HG03439 (cell line): Measurements from ENCODE around the gene ACTR3.
A peak's percentile ranks its signal among the peaks of the same experiment; 100 is the strongest.

Source experiments
- ATAC-seq: cut with Tn5 transposase; IDR thresholded peaks from one replicate; pipeline ENCODE4 v1.9.1; 2021; ENCODE audit warnings: mild to moderate bottlenecking, moderate library complexity; ENCODE audit not compliant: unreplicated experiment

ACTR3 gene

GRCh38 chr2:113875135-113875534 lies 14.8 kb upstream of the ACTR3 start:
- no peak for ATAC-seq

GRCh38 chr2:113876503-113877387 lies 13.1 kb upstream of the ACTR3 start:
- ATAC-seq, result no peak

- ATAC-seq, result no peak
Measured at GRCh38 chr2:113877711-113878598, 11.9 kb upstream of the ACTR3 start.

- ATAC-seq, result no peak
Measured at GRCh38 chr2:113878743-113879142, 11.1 kb upstream of the ACTR3 start.

- ATAC-seq, result no peak
Measured at GRCh38 chr2:113879457-113879856, 10.4 kb upstream of the ACTR3 start.

GRCh38 chr2:113886479-113887008 lies 3.3 kb upstream of the ACTR3 start:
- ATAC-seq, result peak; percentile 65

- ATAC-seq, result no peak
Measured at GRCh38 chr2:113887009-113887792, 2.7 kb upstream of the ACTR3 start.

- no peak for ATAC-seq
Measured at GRCh38 chr2:113888641-113889470, 1.0 kb upstream of the ACTR3 start.

GRCh38 chr2:113890253-113891235 lies 655 bp downstream of the ACTR3 start:
- ATAC-seq, result peak; percentile 26

GRCh38 chr2:113891265-113891959 lies 1.5 kb downstream of the ACTR3 start:
- ATAC-seq, result no peak

- no peak for ATAC-seq
Measured at GRCh38 chr2:113892004-113892710, 2.3 kb downstream of the ACTR3 start.

GRCh38 chr2:113894156-113894743 lies 4.4 kb downstream of the ACTR3 start:
- no peak for ATAC-seq

GRCh38 chr2:113895301-113895700 lies 5.4 kb downstream of the ACTR3 start:
- no peak for ATAC-seq

GRCh38 chr2:113895819-113896563 lies 6.1 kb downstream of the ACTR3 start:
- no peak for ATAC-seq

- ATAC-seq, result no peak
Measured at GRCh38 chr2:113896791-113897190, 6.9 kb downstream of the ACTR3 start.

GRCh38 chr2:113898081-113898480 lies 8.2 kb downstream of the ACTR3 start:
- no peak for ATAC-seq
